ENCODE results near the gene C19orf67. TPM values are rescaled to one million over a fixed set of nuclear protein-coding genes. Genes with fewer than 3 reads are reported as not detected.

C19orf67 gene
- total and polyA plus RNA-seq, 9 donors, result 0.18 TPM; not detected in 8

GRCh38 chr19:14096272-14096992, 10.8 kb upstream of the C19orf67 start:
- no peak for DNase-seq
- 94% methylated on average over 4 of the region's 11 CpGs for WGBS (ENCODE audit: insufficient coverage)
- H3K27me3 ChIP-seq (ENCODE audit: control insufficient read depth, insufficient read depth, low read length), result no peaks in the 10 kb centered on the region

GRCh38 chr19:14094854-14095253, 9.3 kb upstream of the C19orf67 start:
- Histone ChIP-seq H3K27ac (ENCODE audit: low read length) (no peak overlapping the region), H3K36me3 (ENCODE audit: control insufficient read depth, insufficient read depth, low read length) (peaks cover 40% of the 10 kb centered on the region), H3K4me3 (ENCODE audit: low read length) (no peak overlapping the region), H3K9me3 (replicated peaks; ENCODE audit: control insufficient read depth, low read depth, low read length) (peaks cover 9% of the 10 kb centered on the region), H3K4me1 (ENCODE audit: control insufficient read depth, insufficient read depth, low read length) (peaks cover 11% of the 10 kb centered on the region), H3K27me3 (ENCODE audit: control insufficient read depth, insufficient read depth, low read length) (no peaks in the 10 kb centered on the region)
- no peak for DNase-seq
- WGBS (ENCODE audit: insufficient coverage), result 94% methylated on average over 4 of the region's 7 CpGs

More at GRCh38 chr19:14096272-14096992, 10.8 kb upstream of the C19orf67 start:
- H3K4me3 ChIP-seq (ENCODE audit: low read length), result no peak overlapping the region
- H3K27ac ChIP-seq (ENCODE audit: low read length), result no peak overlapping the region
- peaks cover 9% of the 10 kb centered on the region for H3K9me3 ChIP-seq (replicated peaks; ENCODE audit: control insufficient read depth, low read depth, low read length)
- H3K36me3 ChIP-seq (ENCODE audit: control insufficient read depth, insufficient read depth, low read length), result peaks cover 56% of the 10 kb centered on the region
- peaks cover 9% of the 10 kb centered on the region for H3K4me1 ChIP-seq (ENCODE audit: control insufficient read depth, insufficient read depth, low read length)

- Histone ChIP-seq H3K36me3 (ENCODE audit: control insufficient read depth, insufficient read depth, low read length) (peaks cover 48% of the 10 kb centered on the region), H3K4me3 (ENCODE audit: low read length) (no peak overlapping the region), H3K27ac (ENCODE audit: low read length) (no peak overlapping the region), H3K27me3 (ENCODE audit: control insufficient read depth, insufficient read depth, low read length) (no peaks in the 10 kb centered on the region), H3K4me1 (ENCODE audit: control insufficient read depth, insufficient read depth, low read length) (peaks cover 20% of the 10 kb centered on the region), H3K9me3 (replicated peaks; ENCODE audit: control insufficient read depth, low read depth, low read length) (peaks cover 9% of the 10 kb centered on the region)
- peak; percentile 32 for DNase-seq
- 98% methylated on average over 6 of the region's 9 CpGs for WGBS (ENCODE audit: insufficient coverage)
Observed at GRCh38 chr19:14093117-14093823, 7.7 kb upstream of the C19orf67 start.

GRCh38 chr19:14091813-14092462, 6.4 kb upstream of the C19orf67 start:
- DNase-seq, result peak; percentile 55
- H3K27me3 ChIP-seq (ENCODE audit: control insufficient read depth, insufficient read depth, low read length), result no peaks in the 10 kb centered on the region
- H3K4me3 ChIP-seq (ENCODE audit: low read length), result peak overlapping the region; percentile 71
- peaks cover 20% of the 10 kb centered on the region for H3K4me1 ChIP-seq (ENCODE audit: control insufficient read depth, insufficient read depth, low read length)
- H3K27ac ChIP-seq (ENCODE audit: low read length), result peak overlapping the region; percentile 96
- peaks cover 46% of the 10 kb centered on the region for H3K36me3 ChIP-seq (ENCODE audit: control insufficient read depth, insufficient read depth, low read length)
- H3K9me3 ChIP-seq (replicated peaks; ENCODE audit: control insufficient read depth, low read depth, low read length), result peaks cover 9% of the 10 kb centered on the region
- 4% methylated on average over 7 of the region's 15 CpGs for WGBS (ENCODE audit: insufficient coverage)

GRCh38 chr19:14091081-14091812, 5.7 kb upstream of the C19orf67 start:
- H3K27ac ChIP-seq (ENCODE audit: low read length), result peak overlapping the region; percentile 96
- no peak for DNase-seq
- peaks cover 9% of the 10 kb centered on the region for H3K9me3 ChIP-seq (replicated peaks; ENCODE audit: control insufficient read depth, low read depth, low read length)
- no peaks in the 10 kb centered on the region for H3K27me3 ChIP-seq (ENCODE audit: control insufficient read depth, insufficient read depth, low read length)
- H3K36me3 ChIP-seq (ENCODE audit: control insufficient read depth, insufficient read depth, low read length), result peaks cover 46% of the 10 kb centered on the region
- peaks cover 20% of the 10 kb centered on the region for H3K4me1 ChIP-seq (ENCODE audit: control insufficient read depth, insufficient read depth, low read length)
- 0% methylated on average over 46 of the region's 72 CpGs for WGBS (ENCODE audit: insufficient coverage)
- H3K4me3 ChIP-seq (ENCODE audit: low read length), result peak overlapping the region; percentile 71

GRCh38 chr19:14090509-14091080, 5.0 kb upstream of the C19orf67 start, which contains the start of gene SAMD1:
Gene SAMD1 (minus strand): TSS chr19:14090751.
- peak; percentile 98 for DNase-seq
- peaks cover 20% of the 10 kb centered on the region for H3K4me1 ChIP-seq (ENCODE audit: control insufficient read depth, insufficient read depth, low read length)
- no peaks in the 10 kb centered on the region for H3K27me3 ChIP-seq (ENCODE audit: control insufficient read depth, insufficient read depth, low read length)
- H3K27ac ChIP-seq (ENCODE audit: low read length), result peak within 1 kb of the TSS; percentile 96
- peaks cover 43% of the 10 kb centered on the region for H3K36me3 ChIP-seq (ENCODE audit: control insufficient read depth, insufficient read depth, low read length)
- peak within 1 kb of the TSS; percentile 71 for H3K4me3 ChIP-seq (ENCODE audit: low read length)
- no CpG with 5 or more reads among the region's 65 CpGs for WGBS (ENCODE audit: insufficient coverage)
- H3K9me3 ChIP-seq (replicated peaks; ENCODE audit: control insufficient read depth, low read depth, low read length), result peaks cover 9% of the 10 kb centered on the region

- under 1% methylated on average over 122 of the region's 142 CpGs for WGBS (ENCODE audit: insufficient coverage)
- H3K4me1 ChIP-seq (ENCODE audit: control insufficient read depth, insufficient read depth, low read length), result peaks cover 20% of the 10 kb centered on the region
- H3K36me3 ChIP-seq (ENCODE audit: control insufficient read depth, insufficient read depth, low read length), result peaks cover 42% of the 10 kb centered on the region
- H3K27me3 ChIP-seq (ENCODE audit: control insufficient read depth, insufficient read depth, low read length), result no peaks in the 10 kb centered on the region
- H3K4me3 ChIP-seq (ENCODE audit: low read length), result peak overlapping the region; percentile 43
- peaks cover 9% of the 10 kb centered on the region for H3K9me3 ChIP-seq (replicated peaks; ENCODE audit: control insufficient read depth, low read depth, low read length)
- peak; percentile 71 for DNase-seq
- no peak overlapping the region for H3K27ac ChIP-seq (ENCODE audit: low read length)
Observed at GRCh38 chr19:14089662-14090508, 4.3 kb upstream of the C19orf67 start.

- Histone ChIP-seq H3K4me1 (ENCODE audit: control insufficient read depth, insufficient read depth, low read length) (peaks cover 20% of the 10 kb centered on the region), H3K27ac (ENCODE audit: low read length) (no peak overlapping the region), H3K36me3 (ENCODE audit: control insufficient read depth, insufficient read depth, low read length) (peaks cover 37% of the 10 kb centered on the region), H3K27me3 (ENCODE audit: control insufficient read depth, insufficient read depth, low read length) (no peaks in the 10 kb centered on the region), H3K9me3 (replicated peaks; ENCODE audit: control insufficient read depth, low read depth, low read length) (peaks cover 9% of the 10 kb centered on the region), H3K4me3 (ENCODE audit: low read length) (peak overlapping the region; percentile 43)
- 3% methylated on average over 11 of the region's 16 CpGs for WGBS (ENCODE audit: insufficient coverage)
- DNase-seq, result peak; percentile 59
Observed at GRCh38 chr19:14089412-14089661, 3.8 kb upstream of the C19orf67 start.
